ENCODE data around the gene ACMSD.
"Not testable (repeated sequence)": the region's sequence is repeated elsewhere in the genome, so short reads cannot be mapped to it uniquely, and the experiment has no call there.

ACMSD gene

GRCh38 chr2:134855709-134856108 is 17.3 kb downstream of the ACMSD start:
- peak; percentile 6 for DNase-seq

- no peak for DNase-seq
Observed at GRCh38 chr2:134858245-134858644, 19.8 kb downstream of the ACMSD start.

- DNase-seq, result no peak
Observed at GRCh38 chr2:134861173-134861572, 22.8 kb downstream of the ACMSD start.

GRCh38 chr2:134862069-134862468 is 23.7 kb downstream of the ACMSD start:
- DNase-seq, result no peak

GRCh38 chr2:134862674-134863073 is 24.3 kb downstream of the ACMSD start:
- no peak for DNase-seq

- no peak for DNase-seq
Observed at GRCh38 chr2:134863446-134863845, 25.0 kb downstream of the ACMSD start.

GRCh38 chr2:134865067-134865787 is 26.8 kb downstream of the ACMSD start:
- DNase-seq, result no peak

- DNase-seq, result no peak
Observed at GRCh38 chr2:134866498-134867099, 28.2 kb downstream of the ACMSD start.

- no peak for DNase-seq
Observed at GRCh38 chr2:134869946-134870736, 31.7 kb downstream of the ACMSD start.

GRCh38 chr2:134873152-134873551 is 34.7 kb downstream of the ACMSD start:
- DNase-seq, result no peak

- DNase-seq, result no peak
Observed at GRCh38 chr2:134875309-134875708, 36.9 kb downstream of the ACMSD start.

GRCh38 chr2:134882773-134883172 is 44.4 kb downstream of the ACMSD start:
- no peak for DNase-seq

- no peak for DNase-seq
Observed at GRCh38 chr2:134883552-134884293, 45.3 kb downstream of the ACMSD start.

GRCh38 chr2:134884435-134884834 is 46.0 kb downstream of the ACMSD start:
- DNase-seq, result no peak

GRCh38 chr2:134892282-134893035 is 54.0 kb downstream of the ACMSD start:
- DNase-seq, result no peak

- DNase-seq, result peak; percentile 43
Observed at GRCh38 chr2:134897932-134898331, 59.5 kb downstream of the ACMSD start.

GRCh38 chr2:134899204-134899603 is 60.8 kb downstream of the ACMSD start:
- no peak for DNase-seq

GRCh38 chr2:134900151-134900550 is 61.7 kb downstream of the ACMSD start:
- DNase-seq, result no peak

GRCh38 chr2:134903701-134904100 is 65.3 kb downstream of the ACMSD start:
- DNase-seq, result not testable (repeated sequence)

- DNase-seq, result no peak
Observed at GRCh38 chr2:134905168-134905567, 66.8 kb downstream of the ACMSD start.

GRCh38 chr2:134906726-134907125 is 68.3 kb downstream of the ACMSD start:
- DNase-seq, result no peak

GRCh38 chr2:134907441-134908116 is 69.2 kb downstream of the ACMSD start:
- DNase-seq, result not testable (repeated sequence)
